IPS DF 19.7 (cell line): Measurements from ENCODE around the gene SLC18A2.

ENCODE experiments used
- DNase-seq: peaks from one replicate; pipeline ENCODE4 v3.0.0-alpha.2; 2013; ENCODE audit warnings: low read depth, low spot score

Gene SLC18A2

DNA sequence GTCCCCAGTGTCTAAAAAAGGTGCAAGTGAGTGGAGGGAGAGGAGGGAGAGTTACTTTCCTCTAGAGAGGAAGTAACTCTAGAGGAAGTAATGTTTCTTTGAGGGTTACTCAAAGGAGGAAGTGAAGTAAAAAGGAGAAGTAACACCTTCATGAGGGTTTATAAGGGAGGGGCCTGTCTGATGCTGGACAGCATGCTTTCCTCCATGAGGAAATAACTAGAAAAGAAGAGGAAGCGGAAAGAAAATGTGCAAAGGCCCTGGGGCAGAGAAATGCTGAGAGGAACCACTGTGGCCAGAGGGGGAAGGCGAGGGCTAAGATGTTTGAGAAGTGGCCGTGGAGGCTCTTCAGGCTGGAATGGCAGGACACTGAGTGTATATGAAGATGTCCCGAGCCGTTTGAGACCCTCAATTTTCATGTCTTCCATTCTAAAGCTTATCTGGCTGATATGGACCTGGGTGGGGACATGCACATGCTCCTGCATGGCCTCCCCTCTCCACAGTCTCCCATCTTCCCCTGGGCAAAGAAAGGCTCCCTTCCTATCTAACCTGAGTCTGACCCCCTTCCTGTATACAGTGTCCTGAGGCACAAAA is 3.4 kb upstream of the SLC18A2 start:
- no peak for DNase-seq

DNA sequence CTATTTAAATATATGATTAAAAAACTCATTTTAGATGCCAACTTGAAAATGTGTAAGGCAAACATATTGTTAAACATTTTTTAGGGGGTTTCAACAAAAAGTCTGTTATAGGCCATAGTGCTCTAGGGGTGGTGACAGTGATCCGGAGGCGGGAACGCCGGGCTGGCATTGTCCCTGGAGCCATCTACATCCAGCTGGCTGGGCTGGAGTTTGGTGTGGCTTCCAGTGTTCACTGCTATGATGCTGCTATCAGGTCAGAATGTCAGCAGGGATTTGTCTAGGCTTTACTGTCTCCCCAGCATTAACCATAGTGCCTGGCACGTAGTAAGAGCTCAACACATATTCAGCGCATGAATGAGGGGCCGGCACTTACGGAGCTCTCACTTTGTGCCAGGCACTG is 1.9 kb upstream of the SLC18A2 start:
- no peak for DNase-seq

DNA sequence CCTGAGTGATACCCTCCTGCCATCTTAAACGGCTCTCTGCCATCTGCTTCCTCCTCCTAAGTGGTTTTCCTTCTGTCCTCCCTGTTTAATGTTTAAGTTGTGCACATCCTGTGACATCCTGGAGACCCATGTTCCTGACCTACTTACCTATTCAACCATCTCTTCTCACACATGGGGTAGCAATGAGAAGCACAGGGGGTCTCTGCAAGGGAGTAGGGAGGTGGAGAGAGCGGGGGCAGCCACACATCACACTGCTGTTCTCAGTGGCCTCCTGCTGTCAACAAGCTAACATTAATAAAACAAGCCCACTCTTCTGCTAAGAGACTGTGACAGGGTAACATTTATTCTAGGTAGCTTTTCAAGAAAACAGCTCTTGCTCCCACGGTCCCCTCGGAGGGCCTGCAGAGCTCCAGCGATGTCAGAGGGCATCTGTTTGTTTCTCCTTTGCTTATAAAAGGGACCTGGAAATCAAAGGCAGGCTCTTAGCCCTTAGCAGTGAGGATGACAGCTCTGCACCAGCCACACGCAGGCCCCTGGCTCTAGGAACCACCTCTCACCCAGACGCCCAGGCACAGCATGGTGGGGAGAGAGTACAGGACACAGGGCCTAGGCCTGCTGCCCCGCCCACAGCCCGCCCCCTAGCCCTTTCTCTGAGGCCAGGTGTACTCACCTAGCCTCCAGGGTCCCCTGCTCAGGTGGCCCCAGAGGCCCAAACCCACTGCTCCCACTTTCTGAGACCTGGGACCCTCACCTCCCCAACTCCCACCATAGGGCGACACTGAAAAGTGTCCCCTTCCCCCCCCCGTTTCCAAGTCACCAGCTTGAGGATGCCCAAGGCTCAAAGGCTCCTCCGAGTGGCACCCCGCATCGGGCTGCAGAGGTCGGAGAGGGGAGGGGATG is 943 bp upstream of the SLC18A2 start:
- DNase-seq: no peak

DNA sequence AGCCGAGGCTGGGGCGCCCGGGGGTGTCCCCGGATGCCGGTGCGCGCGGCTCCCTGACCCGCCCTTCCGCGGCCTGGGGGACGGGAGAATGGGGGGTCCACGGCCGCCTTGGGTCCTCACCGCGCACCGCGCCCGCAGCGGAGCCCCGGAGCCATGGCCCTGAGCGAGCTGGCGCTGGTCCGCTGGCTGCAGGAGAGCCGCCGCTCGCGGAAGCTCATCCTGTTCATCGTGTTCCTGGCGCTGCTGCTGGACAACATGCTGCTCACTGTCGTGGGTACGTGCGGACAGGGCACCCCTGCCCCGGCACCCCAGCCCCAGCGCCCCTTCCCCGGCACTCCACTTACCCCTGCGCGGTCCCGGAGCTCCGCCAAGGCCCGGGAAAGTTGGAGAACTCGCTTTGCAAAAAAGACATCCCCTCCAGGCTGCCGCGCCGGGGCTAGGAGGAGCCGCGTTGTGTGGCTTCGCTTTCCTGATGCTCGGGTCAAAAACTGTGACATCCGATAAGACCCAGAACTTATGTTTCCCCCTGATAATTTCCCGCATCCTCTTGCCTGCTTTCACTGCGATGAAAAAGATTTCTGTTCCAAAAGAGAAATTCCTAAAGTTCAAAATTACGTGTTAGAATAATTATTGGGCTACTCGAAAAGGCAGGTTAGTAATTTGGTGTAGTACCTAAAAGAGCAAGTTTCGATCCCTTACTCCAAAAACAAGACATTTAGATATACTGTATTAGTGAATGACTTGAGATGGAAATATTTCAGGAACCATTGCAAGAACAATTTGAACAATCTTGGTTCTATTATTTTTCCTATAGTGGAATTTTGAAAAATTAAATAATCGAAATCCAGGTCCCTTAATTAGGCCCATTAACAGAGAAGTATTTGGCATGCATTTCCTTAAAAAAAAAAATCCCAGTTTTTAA is 888 bp downstream of the SLC18A2 start:
- no peak for DNase-seq

DNA sequence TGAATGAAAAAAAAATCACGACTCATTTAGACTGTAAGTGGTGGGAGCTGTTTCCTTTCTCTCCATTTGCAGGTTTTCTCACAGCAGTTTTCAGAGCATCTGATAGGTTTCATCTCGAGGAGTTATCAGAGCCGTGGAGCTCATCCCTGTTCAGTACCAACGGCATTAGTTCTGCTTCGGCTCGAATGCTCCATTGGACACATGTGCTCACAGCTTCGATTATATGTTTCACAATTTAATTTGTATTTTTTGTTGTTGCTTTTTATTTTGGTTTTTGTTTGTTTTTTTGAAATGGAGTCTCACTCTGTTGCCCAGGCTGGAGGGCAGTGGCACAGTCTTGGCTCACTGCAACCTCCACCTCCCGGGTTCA is 1.5 kb downstream of the SLC18A2 start:
- DNase-seq: no peak

DNA sequence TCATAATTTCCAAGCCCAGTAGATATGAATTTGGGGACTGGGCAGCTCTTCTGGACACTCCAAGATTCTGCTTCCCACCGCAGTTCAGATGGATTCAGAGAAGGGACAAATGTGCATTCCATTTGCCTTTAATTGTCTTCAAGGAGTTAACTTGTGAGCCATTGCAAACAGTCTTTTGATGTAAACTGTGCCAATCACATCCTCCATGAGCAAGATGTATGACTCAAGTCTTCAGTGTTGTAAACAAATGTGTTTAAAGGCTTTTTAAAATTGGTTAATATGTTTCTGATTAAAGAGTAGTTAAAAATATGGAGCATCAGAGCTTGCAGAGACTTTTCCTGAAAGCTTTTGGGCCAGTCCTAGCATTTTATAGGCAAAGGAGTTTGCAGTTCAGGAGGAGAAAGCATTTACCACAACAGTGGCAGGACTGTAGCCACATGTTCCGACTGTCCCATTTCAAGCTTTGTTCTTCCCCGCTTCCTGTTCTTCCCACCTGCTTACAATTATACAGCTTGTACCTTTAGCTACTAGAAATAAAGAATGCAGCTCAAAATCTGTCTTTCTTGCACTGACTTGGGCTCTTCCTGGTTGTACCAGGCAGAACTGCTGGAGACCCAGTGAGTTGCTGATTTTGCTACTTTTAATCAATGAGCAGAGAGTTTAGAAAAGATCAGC is 6.2 kb downstream of the SLC18A2 start:
- DNase-seq: no peak

DNA sequence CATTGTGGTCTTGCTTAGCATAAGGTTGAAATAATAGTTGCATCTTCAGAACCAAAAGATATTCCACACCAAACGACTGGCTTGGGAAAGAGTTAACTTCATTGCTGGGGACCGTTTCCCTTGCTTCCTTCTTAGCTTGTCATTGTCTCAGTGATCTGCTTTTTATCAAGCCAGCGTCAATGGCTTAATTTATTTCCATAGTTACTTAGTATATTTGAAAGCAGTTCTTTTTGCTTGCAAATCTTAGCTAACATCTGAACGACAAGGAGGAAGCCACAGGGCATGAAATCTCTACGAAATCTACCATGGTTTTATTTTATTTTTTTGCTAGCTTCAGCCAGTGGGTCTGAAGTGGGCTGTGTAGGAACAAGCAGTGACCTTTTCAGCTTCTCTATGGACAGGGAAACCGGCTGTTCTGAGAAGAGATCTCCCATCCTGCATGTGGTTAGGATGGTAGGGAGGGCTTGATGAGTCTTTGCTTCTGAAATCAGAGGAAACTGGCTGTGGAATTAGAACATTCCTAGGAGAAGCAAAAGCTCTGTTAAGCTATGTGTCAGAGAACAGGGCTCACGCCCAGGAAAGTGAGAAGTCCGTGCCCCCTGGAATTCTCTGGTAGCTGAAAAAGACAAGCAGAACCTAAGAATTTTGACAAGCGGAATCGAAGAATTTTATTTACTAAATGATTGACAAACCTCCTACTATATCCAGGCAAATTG is 8.0 kb downstream of the SLC18A2 start:
- DNase-seq: no peak

DNA sequence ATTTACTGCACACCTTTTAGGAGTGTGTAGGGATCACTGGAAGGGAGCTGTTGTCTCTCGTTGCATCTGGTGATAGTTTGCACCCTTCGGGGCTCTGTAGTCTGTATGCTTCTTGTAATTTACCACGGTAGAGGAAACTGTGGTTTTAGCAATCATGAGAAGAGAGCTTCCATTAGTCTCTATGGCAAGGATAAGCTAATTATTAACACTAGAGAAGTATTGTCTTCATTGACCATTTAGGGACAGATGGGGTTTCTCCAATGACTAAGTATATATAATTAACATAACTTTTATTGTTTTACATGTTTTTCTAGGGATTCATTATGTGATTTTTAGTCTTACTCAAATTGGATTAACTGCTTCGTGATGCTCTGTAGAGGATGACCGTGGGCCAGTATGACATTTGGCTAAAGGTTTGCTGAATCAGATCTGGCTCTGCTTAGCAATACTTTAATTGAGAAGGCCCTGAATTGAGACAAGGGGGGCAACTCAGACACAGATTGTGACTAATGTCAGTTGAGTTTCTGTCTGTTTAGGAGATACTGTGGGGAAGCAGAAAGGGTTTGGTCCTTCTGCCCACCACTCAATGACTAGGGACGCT is 8.7 kb downstream of the SLC18A2 start:
- DNase-seq: no peak

DNA sequence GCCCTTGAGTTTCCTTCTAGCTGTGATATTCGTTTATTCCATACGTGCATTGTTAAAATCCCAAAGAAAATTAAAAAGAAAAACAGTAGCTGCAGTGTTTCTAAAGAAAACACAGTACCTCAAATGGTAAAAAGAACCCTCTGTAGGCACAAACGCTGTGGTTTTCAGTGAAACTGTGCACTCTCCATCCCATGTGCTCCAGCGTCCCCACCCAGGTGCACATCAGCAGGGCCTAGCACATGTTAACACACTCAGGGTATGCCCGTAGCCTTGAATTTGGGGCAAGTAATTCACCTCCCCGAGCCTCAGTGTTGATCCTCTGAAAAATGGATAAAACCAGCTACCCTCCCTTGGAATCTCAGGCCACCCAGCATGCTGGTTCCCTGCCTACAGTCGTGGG is 9.5 kb downstream of the SLC18A2 start:
- DNase-seq: no peak

DNA sequence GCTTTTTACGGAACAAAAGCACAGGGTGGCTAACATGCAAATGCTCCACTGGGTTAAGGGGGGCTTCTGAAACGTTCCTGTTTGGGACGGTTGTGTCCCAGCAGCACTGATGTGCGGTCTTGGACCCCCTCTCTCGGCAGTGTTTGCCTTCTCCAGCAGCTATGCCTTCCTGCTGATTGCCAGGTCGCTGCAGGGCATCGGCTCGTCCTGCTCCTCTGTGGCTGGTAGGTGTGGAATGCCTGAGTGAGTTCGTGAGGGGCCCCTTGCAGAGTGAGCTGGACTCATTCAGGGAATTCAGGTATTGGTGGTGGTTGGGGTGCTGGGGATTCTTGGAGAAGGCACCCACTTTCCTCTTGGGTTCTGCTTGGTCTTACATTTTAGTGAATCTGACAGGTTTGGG is 13.0 kb downstream of the SLC18A2 start:
- DNase-seq: no peak

DNA sequence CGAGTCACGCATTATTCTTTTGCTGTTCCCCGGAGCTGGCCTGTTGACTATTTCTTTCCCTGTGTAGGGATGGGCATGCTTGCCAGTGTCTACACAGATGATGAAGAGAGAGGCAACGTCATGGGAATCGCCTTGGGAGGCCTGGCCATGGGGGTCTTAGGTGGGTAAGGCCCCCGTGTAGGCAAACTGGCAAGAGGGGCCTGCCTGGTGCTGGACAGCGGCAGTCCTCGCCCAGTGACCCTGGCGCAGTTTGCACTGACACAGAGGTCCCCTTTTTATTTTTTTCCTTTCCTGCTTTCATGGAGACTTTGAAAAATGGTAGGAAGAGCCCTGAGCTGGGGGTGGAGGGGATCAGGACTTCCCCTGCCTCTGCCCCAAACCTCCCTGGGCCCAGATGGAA is 13.4 kb downstream of the SLC18A2 start:
- DNase-seq: no peak

DNA sequence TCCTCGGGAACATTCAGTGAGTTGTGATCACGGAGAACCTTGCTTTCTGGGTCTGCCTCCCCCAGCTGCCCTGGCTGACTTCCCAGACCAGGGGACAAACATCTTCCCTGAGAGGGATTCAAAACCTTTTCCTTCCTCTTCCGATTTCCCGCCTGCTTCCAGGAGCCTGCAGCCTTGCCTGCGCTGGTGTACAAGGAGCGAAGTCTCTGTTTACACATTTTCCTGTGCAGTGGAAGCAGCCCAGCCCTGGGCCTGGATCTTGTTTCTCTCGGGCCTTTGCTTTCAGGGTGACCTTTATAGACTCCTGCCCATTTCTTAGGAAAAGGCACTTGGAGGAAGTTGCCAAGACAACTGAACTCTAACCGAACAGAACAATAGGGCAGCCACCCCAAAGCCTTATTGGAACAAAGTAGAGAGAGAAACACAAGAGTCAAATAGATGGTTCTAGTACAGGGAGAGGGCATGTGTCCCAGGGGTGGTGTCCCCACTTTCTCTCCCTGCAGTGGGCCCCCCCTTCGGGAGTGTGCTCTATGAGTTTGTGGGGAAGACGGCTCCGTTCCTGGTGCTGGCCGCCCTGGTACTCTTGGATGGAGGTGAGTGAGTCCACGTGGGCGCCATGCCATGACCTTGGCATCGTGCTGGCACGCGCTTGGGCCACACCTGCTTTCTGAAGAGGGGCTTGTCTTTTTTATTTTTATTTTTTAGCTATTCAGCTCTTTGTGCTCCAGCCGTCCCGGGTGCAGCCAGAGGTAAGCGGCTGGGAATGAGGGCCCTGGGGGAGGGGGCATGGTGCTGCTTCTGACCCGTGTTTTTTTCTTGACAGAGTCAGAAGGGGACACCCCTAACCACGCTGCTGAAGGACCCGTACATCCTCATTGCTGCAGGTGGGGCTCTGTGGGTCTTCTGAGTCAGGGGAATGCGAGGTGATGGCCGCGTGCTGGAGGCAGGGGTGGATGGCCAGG is 14.1 kb downstream of the SLC18A2 start:
- DNase-seq: no peak

DNA sequence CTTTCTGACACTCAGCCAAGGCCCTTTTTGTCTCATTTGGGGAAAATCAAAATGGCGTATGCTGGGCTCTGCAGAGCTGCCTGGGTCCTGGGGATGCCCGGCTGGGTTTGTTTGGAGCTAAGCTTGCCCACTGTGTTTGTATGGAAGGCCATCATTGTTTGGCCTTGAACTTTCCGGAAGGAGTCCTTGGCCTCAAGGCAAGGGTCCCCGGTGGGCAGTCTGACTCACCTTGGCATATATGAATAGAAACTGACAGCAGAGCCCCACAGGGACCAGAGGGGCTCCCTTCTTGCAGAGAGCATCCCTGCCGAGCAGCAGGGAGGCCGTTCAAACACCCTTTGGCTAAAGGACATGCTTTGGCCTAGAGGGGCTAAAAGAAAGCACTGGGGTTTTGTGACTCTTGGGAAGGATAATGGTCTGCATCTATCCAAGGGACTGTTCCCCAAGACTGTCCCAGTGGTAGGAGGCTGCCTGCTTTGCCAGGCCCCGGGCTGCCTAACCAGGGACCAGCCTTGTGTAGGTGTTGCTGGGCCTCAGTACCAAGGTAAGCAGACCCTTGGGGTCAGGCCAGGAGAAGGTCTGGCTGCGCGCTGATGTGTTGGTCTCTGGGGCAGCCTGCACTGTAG is 15.0 kb downstream of the SLC18A2 start:
- DNase-seq: no peak

DNA sequence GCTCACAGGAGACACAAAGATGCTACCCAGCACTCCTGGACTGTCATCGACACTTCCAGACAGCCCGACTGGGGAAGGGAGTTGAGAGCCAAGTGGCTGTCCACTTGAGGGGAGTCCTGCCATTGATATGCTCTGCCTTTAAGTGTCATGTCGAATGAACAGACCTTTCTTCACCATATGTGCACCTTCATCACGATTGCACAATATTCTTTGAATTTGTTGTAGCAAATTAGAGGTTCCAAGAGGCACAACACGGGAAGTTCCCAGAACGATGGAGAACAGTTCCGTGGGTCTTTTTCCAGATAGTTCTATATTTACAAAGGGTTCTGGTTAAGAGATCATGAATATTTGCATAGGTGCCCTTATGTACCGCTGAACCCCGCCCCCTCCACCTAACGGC is 16.0 kb downstream of the SLC18A2 start:
- no peak for DNase-seq

DNA sequence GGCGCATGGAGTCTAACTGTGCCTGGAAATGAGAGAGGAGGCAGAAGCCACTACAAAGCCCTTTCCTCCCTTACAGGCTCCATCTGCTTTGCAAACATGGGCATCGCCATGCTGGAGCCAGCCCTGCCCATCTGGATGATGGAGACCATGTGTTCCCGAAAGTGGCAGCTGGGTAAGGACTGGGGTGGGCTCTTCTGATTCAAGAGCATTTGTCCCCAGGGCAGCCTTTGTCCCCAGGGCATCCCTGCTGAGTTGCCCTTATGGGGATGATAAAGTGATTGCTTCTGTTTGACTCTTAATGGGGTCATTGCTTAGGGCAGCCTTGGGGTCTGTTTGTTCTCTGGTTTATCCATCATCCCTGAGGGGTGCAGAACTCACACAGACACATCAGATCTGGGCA is 16.8 kb downstream of the SLC18A2 start:
- DNase-seq: no peak

DNA sequence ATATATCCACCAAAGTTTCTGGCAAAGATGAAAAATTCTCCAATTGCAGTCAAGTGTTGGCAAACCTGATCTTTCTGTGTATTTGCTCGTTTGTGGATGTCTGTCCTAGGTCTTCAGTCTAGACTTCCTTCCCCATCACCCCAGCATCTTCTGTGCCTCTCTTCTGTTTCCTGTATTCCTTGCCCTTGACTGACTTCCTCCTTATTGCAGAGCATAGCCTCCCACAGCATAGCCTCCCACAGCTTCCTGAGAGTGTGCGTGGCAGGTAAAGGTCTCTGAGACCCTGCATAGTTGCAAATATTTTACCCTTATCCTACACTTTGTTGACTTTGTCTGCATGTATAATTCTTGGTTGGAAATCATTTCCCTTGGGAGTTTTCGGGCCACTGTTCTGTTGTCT is 18.4 kb downstream of the SLC18A2 start:
- DNase-seq: no peak

DNA sequence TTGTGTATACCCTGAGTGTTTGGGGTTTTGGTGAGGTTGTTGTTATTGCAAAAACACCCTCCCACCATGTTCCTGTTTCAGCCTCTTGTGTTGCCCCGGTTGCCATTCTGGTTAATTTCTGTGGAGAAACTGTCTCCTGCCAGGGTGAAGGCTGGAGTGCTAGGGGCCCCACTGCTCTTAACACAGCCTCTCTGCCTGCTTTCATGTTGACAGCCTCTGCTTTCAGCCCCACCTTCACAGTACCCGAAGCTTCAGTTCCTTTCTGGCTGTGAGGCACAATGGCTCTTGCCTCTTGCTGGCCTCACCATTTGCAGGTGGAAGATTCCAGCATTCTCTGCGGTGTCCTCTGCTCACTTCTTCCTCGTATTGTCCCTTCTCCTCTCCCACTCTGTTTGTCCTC is 19.2 kb downstream of the SLC18A2 start:
- DNase-seq: no peak

DNA sequence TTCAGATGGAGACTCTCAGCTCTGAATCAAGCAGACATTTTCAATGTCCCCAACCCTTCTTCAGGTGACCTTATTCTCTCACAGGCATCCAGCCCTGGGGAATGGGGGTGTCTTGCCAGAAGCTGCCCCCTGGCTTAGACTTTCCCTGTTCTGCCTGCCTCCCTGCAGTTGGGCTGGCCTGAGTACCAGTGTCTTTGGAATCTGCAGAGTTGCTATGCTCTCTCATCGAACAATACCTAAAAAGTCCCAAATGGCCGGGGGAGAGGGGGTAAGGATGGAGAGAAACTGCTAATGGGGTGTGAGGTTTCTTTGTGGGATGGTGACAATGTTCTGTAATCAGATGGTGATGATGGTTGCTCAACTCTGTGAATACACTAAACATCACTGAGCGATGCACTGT is 20.6 kb downstream of the SLC18A2 start:
- no peak for DNase-seq

DNA sequence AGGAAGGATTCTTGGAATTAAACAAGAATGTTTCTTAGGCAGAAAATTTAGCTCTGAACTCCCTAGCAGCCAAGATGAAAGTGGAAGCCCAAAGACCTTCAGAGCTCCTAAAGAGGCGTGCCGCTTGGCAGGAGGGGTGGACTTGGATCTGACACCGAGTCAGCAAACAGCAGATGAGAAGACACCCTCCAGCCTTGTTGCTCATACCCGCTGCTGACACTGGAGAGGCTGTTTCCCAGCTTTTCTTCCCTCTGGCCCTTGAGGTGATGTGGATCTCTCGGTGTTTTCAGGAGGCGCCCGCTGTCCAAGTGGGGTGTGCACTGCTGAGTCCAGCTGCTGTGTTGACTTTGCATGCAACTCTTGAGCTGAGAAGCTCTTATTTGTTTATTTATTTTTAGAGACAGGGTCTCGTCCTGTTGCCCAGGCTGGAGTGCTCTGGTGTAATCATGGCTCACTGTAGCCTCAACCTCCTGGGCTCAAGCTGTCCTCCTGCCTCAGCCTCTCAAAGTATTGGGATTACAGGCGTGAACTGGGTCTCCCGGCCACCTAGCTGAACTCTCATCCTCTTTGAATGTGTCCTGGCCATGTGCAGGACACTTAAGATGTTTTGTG is 21.5 kb downstream of the SLC18A2 start:
- no peak for DNase-seq
